Measurements from ENCODE around the gene DAAM1. TPM values are rescaled to one million over a fixed set of nuclear protein-coding genes. Genes with fewer than 3 reads are reported as not detected.

DAAM1 gene
- polyA plus RNA-seq, 1 donor from 2014 or later: 161 TPM

DNA sequence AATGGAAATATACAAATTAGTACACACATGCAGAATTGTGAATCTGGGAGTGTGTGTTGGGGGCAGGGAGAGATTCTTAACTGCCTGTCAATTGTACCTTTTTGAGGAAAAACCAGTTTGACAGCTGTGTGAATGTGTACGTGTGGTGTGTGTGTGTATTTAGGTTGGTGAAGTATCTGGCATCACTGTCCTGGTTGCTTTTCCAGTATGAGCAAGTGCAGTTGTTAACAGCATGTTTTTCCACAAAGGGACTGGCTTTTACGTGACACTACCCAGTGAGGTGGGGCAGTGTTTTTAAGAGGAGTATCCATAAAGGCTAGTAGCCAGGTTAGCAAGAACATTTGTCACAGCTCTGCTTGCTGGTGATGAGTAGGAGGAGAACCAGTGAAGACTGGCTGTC is 56.1 kb downstream of the DAAM1 start:
- Histone ChIP-seq H3K9ac (ENCODE audit: low read length) (no peak overlapping the region), H3K27ac (ENCODE audit: low read length) (no peak overlapping the region), H3K4me2 (ENCODE audit: low read length) (no peak overlapping the region), H3K4me3 (ENCODE audit: low read length) (no peak overlapping the region), H4K20me1 (ENCODE audit: insufficient read depth) (peaks cover 5% of the 10 kb centered on the region), H3K36me3 (ENCODE audit: insufficient read depth, low read length) (no peaks in the 10 kb centered on the region), H2AFZ (ENCODE audit: low read depth, low read length) (no peak overlapping the region), H3K79me2 (replicated peaks; ENCODE audit: insufficient read depth, low read length) (peaks cover 78% of the 10 kb centered on the region), H3K9me3 (ENCODE audit: low read length) (no peaks in the 10 kb centered on the region), H3F3A (ENCODE audit: insufficient read depth, low read length, poor library complexity, severe bottlenecking) (no peaks in the 10 kb centered on the region), H3K27me3 (ENCODE audit: insufficient read depth, low read depth, low read length) (no peaks in the 10 kb centered on the region), H3K9me2 (ENCODE audit: insufficient read depth, low read length) (no peaks in the 10 kb centered on the region)
- TF ChIP-seq EZH2 (IDR thresholded peaks at IDR 0.05; ENCODE audit: borderline replicate concordance, insufficient read depth, low read length, poor library complexity, severe bottlenecking) (no peak), REST (IDR thresholded peaks at IDR 0.05; ENCODE audit: borderline replicate concordance) (no peak), MXI1 (conservative IDR thresholded peaks at IDR 0.05; ENCODE audit: poor library complexity, severe bottlenecking) (no peak), CTCF (IDR thresholded peaks at IDR 0.05; ENCODE audit: poor library complexity, severe bottlenecking) (no peak)

DNA sequence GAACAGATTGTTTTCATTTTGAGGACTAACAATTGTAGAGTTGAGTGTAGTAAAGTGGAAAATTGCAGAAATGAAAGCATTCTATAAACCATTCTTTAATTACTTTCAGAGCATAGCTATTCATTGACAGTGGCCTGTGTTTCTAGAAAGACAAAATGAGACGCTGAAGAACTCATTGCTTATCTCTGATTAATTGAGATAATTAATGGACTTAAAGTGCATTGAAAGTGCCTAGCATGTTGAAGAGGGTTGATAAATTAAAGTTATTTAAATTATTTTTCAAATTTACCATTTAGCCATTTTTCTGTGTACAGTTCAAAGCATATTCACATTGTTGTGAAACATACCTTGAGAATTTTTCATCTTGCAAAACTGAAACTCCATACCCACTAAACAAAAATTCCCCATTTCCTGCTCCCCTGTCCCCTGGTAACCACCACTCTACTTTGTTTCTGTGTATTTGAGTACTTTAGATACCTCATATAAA is 57.4 kb downstream of the DAAM1 start:
- TF ChIP-seq EZH2 (IDR thresholded peaks at IDR 0.05; ENCODE audit: borderline replicate concordance, insufficient read depth, low read length, poor library complexity, severe bottlenecking) (no peak), MXI1 (conservative IDR thresholded peaks at IDR 0.05; ENCODE audit: poor library complexity, severe bottlenecking) (no peak), EP300 (conservative IDR thresholded peaks at IDR 0.05; ENCODE audit: poor library complexity, severe bottlenecking) (no peak), TAF1 (IDR thresholded peaks at IDR 0.05; ENCODE audit: low read depth) (no peak), POLR2AphosphoS5 (IDR thresholded peaks at IDR 0.05) (no peak), CTCF (IDR thresholded peaks at IDR 0.05; ENCODE audit: poor library complexity, severe bottlenecking) (no peak), SMC3 (conservative IDR thresholded peaks at IDR 0.05; ENCODE audit: poor library complexity) (no peak), RAD21 (conservative IDR thresholded peaks at IDR 0.05) (no peak), REST (IDR thresholded peaks at IDR 0.05; ENCODE audit: borderline replicate concordance) (no peak)
- no peak overlapping the region for H3K4me3 ChIP-seq (ENCODE audit: low read length)
- no peaks in the 10 kb centered on the region for H3K9me3 ChIP-seq (ENCODE audit: low read length)
- H3F3A ChIP-seq (ENCODE audit: insufficient read depth, low read length, poor library complexity, severe bottlenecking): no peaks in the 10 kb centered on the region
- H3K9me2 ChIP-seq (ENCODE audit: insufficient read depth, low read length): no peaks in the 10 kb centered on the region
- peaks cover 77% of the 10 kb centered on the region for H3K79me2 ChIP-seq (replicated peaks; ENCODE audit: insufficient read depth, low read length)
- no peak overlapping the region for H2AFZ ChIP-seq (ENCODE audit: low read depth, low read length)
- no peaks in the 10 kb centered on the region for H3K36me3 ChIP-seq (ENCODE audit: insufficient read depth, low read length)
- H4K20me1 ChIP-seq (ENCODE audit: insufficient read depth): peaks cover 14% of the 10 kb centered on the region
- H3K27me3 ChIP-seq (ENCODE audit: insufficient read depth, low read depth, low read length): no peaks in the 10 kb centered on the region
- no peak overlapping the region for H3K9ac ChIP-seq (ENCODE audit: low read length)
- H3K27ac ChIP-seq (ENCODE audit: low read length): no peak overlapping the region
- no peak overlapping the region for H3K4me2 ChIP-seq (ENCODE audit: low read length)

Measured in neural cell (in vitro differentiated cells).